ENCODE results near the gene SMLR1. TPM values are rescaled to one million over a fixed set of nuclear protein-coding genes. Genes with fewer than 3 reads are reported as not detected.
A peak's percentile ranks its signal among the peaks of the same experiment; 100 is the strongest.

The SMLR1 gene
- total and polyA plus RNA-seq, 4 donors, result 20.8 to 65.2 (median 39.6) TPM

- Histone ChIP-seq H3K9me3 (ENCODE audit: control insufficient read depth in 4 of 4, low read length in 3 of 4) (no peaks in the 10 kb centered on the region), H3K36me3 (ENCODE audit: control insufficient read depth in 4 of 4, insufficient read depth in 3 of 4, low read depth in 1 of 4, low read length in 3 of 4) (no peaks in the 10 kb centered on the region), H3K27ac (ENCODE audit: low read depth in 1 of 2, low read length in 2 of 2) (no peak overlapping the region), H3K4me1 (ENCODE audit: control insufficient read depth in 4 of 4, insufficient read depth in 4 of 4, low read length in 3 of 4) (no peaks in the 10 kb centered on the region), H3K4me3 (ENCODE audit: low read depth in 1 of 3, low read length in 3 of 3) (no peak overlapping the region), H3K9ac (ENCODE audit: low read depth in 1 of 2, low read length in 2 of 2) (no peak overlapping the region), H3K27me3 (ENCODE audit: control insufficient read depth in 4 of 4, insufficient read depth in 4 of 4, low read length in 3 of 4) (no peaks in the 10 kb centered on the region)
- 83% methylated on average over 2 of the region's 2 CpGs for WGBS
- TF ChIP-seq RAD21 (IDR thresholded peaks at IDR 0.05), result no peak
- no peak for TF ChIP-seq JUND (IDR thresholded peaks at IDR 0.05)
- no peak for TF ChIP-seq FOXA1 (IDR thresholded peaks at IDR 0.05)
- no peak for TF ChIP-seq ATF3 (IDR thresholded peaks at IDR 0.05)
- no peak for TF ChIP-seq GABPA (IDR thresholded peaks at IDR 0.05 in 1 of 2, conservative IDR thresholded peaks at IDR 0.05 in 1 of 2)
- TF ChIP-seq YY1 (IDR thresholded peaks at IDR 0.05), result no peak
- no peak for TF ChIP-seq SP1 (IDR thresholded peaks at IDR 0.05)
- no peak for TF ChIP-seq NR2F2 (IDR thresholded peaks at IDR 0.05)
- DNase-seq (ENCODE audit: low spot score), result no peak
Measured at GRCh38 chr6:130783416-130784107, 43.6 kb upstream of the SMLR1 start.

- no peaks in the 10 kb centered on the region for H3K27me3 ChIP-seq (ENCODE audit: control insufficient read depth in 4 of 4, insufficient read depth in 4 of 4, low read length in 3 of 4)
- no peaks in the 10 kb centered on the region for H3K9me3 ChIP-seq (ENCODE audit: control insufficient read depth in 4 of 4, low read length in 3 of 4)
- no peaks in the 10 kb centered on the region for H3K36me3 ChIP-seq (ENCODE audit: control insufficient read depth in 4 of 4, insufficient read depth in 3 of 4, low read depth in 1 of 4, low read length in 3 of 4)
- no peak overlapping the region for H3K27ac ChIP-seq (ENCODE audit: low read depth in 1 of 2, low read length in 2 of 2)
- no peak overlapping the region for H3K9ac ChIP-seq (ENCODE audit: low read depth in 1 of 2, low read length in 2 of 2)
- no peak for TF ChIP-seq EGR1 (IDR thresholded peaks at IDR 0.05; ENCODE audit: low read depth in 2 of 2)
- TF ChIP-seq FOXA1 (IDR thresholded peaks at IDR 0.05), result no peak
- no peak for TF ChIP-seq SP1 (IDR thresholded peaks at IDR 0.05)
- no peak for TF ChIP-seq NR2F2 (IDR thresholded peaks at IDR 0.05)
- no peak for TF ChIP-seq RAD21 (IDR thresholded peaks at IDR 0.05)
- TF ChIP-seq JUND (IDR thresholded peaks at IDR 0.05), result no peak
- H3K4me1 ChIP-seq (ENCODE audit: control insufficient read depth in 4 of 4, insufficient read depth in 4 of 4, low read length in 3 of 4), result no peaks in the 10 kb centered on the region
- no peak for DNase-seq (ENCODE audit: low spot score)
- no peak overlapping the region for H3K4me3 ChIP-seq (ENCODE audit: low read depth in 1 of 3, low read length in 3 of 3)
- 91% methylated on average over 3 of the region's 3 CpGs for WGBS
Measured at GRCh38 chr6:130787726-130788500, 39.3 kb upstream of the SMLR1 start.

GRCh38 chr6:130788954-130789353 is 38.3 kb upstream of the SMLR1 start:
- TF ChIP-seq MAX (IDR thresholded peaks at IDR 0.05) (no peak), TAF1 (conservative IDR thresholded peaks at IDR 0.05) (no peak), NR2F2 (IDR thresholded peaks at IDR 0.05) (no peak), REST (IDR thresholded peaks at IDR 0.05) (no peak), SP1 (IDR thresholded peaks at IDR 0.05) (no peak), RAD21 (IDR thresholded peaks at IDR 0.05) (peak in 1 of 2 donors; percentile 35)
- Histone ChIP-seq H3K27ac (ENCODE audit: low read depth in 1 of 2, low read length in 2 of 2) (no peak overlapping the region), H3K27me3 (ENCODE audit: control insufficient read depth in 4 of 4, insufficient read depth in 4 of 4, low read length in 3 of 4) (no peaks in the 10 kb centered on the region), H3K9me3 (ENCODE audit: control insufficient read depth in 4 of 4, low read length in 3 of 4) (no peaks in the 10 kb centered on the region), H3K36me3 (ENCODE audit: control insufficient read depth in 4 of 4, insufficient read depth in 3 of 4, low read depth in 1 of 4, low read length in 3 of 4) (no peaks in the 10 kb centered on the region), H3K4me3 (ENCODE audit: low read depth in 1 of 3, low read length in 3 of 3) (no peak overlapping the region), H3K9ac (ENCODE audit: low read depth in 1 of 2, low read length in 2 of 2) (no peak overlapping the region), H3K4me1 (ENCODE audit: control insufficient read depth in 4 of 4, insufficient read depth in 4 of 4, low read length in 3 of 4) (no peaks in the 10 kb centered on the region)
- no peak for DNase-seq (ENCODE audit: low spot score)
- 72% methylated on average over 5 of the region's 5 CpGs for WGBS

Measured in liver (tissue), 9 donors.